ENCODE results near the gene PLCB1.

The PLCB1 gene

GRCh38 chr20:8145246-8146168, 13.4 kb downstream of the PLCB1 start:
- TF ChIP-seq SIN3A (IDR thresholded peaks at IDR 0.05; ENCODE audit: borderline replicate concordance, insufficient read depth, low read length) (no peak), TAF1 (IDR thresholded peaks at IDR 0.05; ENCODE audit: borderline replicate concordance, insufficient read depth, low read length) (no peak), REST (IDR thresholded peaks at IDR 0.05; ENCODE audit: insufficient read depth in 1 of 2, low read depth in 2 of 2, low read length in 2 of 2) (no peak)

GRCh38 chr20:8147476-8147875, 15.4 kb downstream of the PLCB1 start:
- TF ChIP-seq REST (IDR thresholded peaks at IDR 0.05; ENCODE audit: insufficient read depth in 1 of 2, low read depth in 2 of 2, low read length in 2 of 2) (no peak), POLR2AphosphoS5 (IDR thresholded peaks at IDR 0.05; ENCODE audit: low read depth, low read length) (no peak), FOXP2 (optimal IDR thresholded peaks at IDR 0.05; ENCODE audit: borderline replicate concordance, extremely low read depth, extremely low read length, insufficient read depth) (no peak), SIN3A (IDR thresholded peaks at IDR 0.05; ENCODE audit: borderline replicate concordance, insufficient read depth, low read length) (no peak), TAF1 (IDR thresholded peaks at IDR 0.05; ENCODE audit: borderline replicate concordance, insufficient read depth, low read length) (no peak)

GRCh38 chr20:8148501-8148900, 16.4 kb downstream of the PLCB1 start:
- TF ChIP-seq POLR2AphosphoS5 (IDR thresholded peaks at IDR 0.05; ENCODE audit: low read depth, low read length) (no peak), REST (IDR thresholded peaks at IDR 0.05; ENCODE audit: insufficient read depth in 1 of 2, low read depth in 2 of 2, low read length in 2 of 2) (no peak), TAF1 (IDR thresholded peaks at IDR 0.05; ENCODE audit: borderline replicate concordance, insufficient read depth, low read length) (no peak), FOXP2 (optimal IDR thresholded peaks at IDR 0.05; ENCODE audit: borderline replicate concordance, extremely low read depth, extremely low read length, insufficient read depth) (no peak), SIN3A (IDR thresholded peaks at IDR 0.05; ENCODE audit: borderline replicate concordance, insufficient read depth, low read length) (no peak)

GRCh38 chr20:8150591-8150990, 18.5 kb downstream of the PLCB1 start:
- TF ChIP-seq REST (IDR thresholded peaks at IDR 0.05; ENCODE audit: insufficient read depth in 1 of 2, low read depth in 2 of 2, low read length in 2 of 2), result no peak
- no peak for TF ChIP-seq SIN3A (IDR thresholded peaks at IDR 0.05; ENCODE audit: borderline replicate concordance, insufficient read depth, low read length)
- TF ChIP-seq POLR2AphosphoS5 (IDR thresholded peaks at IDR 0.05; ENCODE audit: low read depth, low read length), result no peak
- TF ChIP-seq TAF1 (IDR thresholded peaks at IDR 0.05; ENCODE audit: borderline replicate concordance, insufficient read depth, low read length), result no peak
- no peak for TF ChIP-seq FOXP2 (optimal IDR thresholded peaks at IDR 0.05; ENCODE audit: borderline replicate concordance, extremely low read depth, extremely low read length, insufficient read depth)
